ENCODE results near the gene PRDM8.

GRCh38 chr4:80207664-80208063 lies 10.4 kb downstream of the PRDM8 start:
- no peak for TF ChIP-seq ZNF274 (IDR thresholded peaks at IDR 0.05; ENCODE audit: low read depth, low read length)
- no peak for TF ChIP-seq SUZ12 (IDR thresholded peaks at IDR 0.05; ENCODE audit: extremely low read depth, insufficient read depth, insufficient read length)

Measured in NT2/D1 (cell line).